Right ventricle myocardium superior (tissue), 1 donor: Measurements from ENCODE around the gene PAK1IP1. TPM values are rescaled to one million over a fixed set of nuclear protein-coding genes. Genes with fewer than 3 reads are reported as not detected.
A peak's percentile ranks its signal among the peaks of the same experiment; 100 is the strongest.
"Not testable (repeated sequence)": the region's sequence is repeated elsewhere in the genome, so short reads cannot be mapped to it uniquely, and the experiment has no call there.

Experiments used
- ATAC-seq: fragments of 200-7000 bp; cut with Tn5 transposase; one replicate; pipeline ENCODE4 v1.9.1; 2020; ENCODE audit warnings: mild to moderate bottlenecking; ENCODE audit not compliant: poor library complexity
- DNase-seq: peaks from one replicate; pipeline ENCODE4 v3.0.0-alpha.2; 2020
- intact Hi-C: fragments of 100-400 bp; cut with DNase I; formaldehyde crosslinking; loops from one replicate; pipeline ENCODE4 v1.11.2; 2022
- total RNA-seq: library from RNA; stranded (reverse); fragmentation: NEBNext Ultra II Directional; extraction: Animal tissue kit (Norgen Biotek cat#: 25700); gene quantifications from one replicate; pipeline ENCODE4 v1.2.1, GENCODE V29; 2021
- donor health status: DM: no; HTN: yes; CAD: no; lungs with severe emphysema.

The PAK1IP1 gene
- total RNA-seq, 1 donor from 2014 or later, result 10.4 TPM

- DNase-seq, result no peak
- intact Hi-C loops, result no loop called here
- no peak for ATAC-seq
Measured at GRCh38 chr6:10733151-10733715, 38.5 kb downstream of the PAK1IP1 start.

GRCh38 chr6:10733863-10734262 lies 39.1 kb downstream of the PAK1IP1 start:
- ATAC-seq, result no peak
- intact Hi-C loops, result no loop called here
- DNase-seq, result no peak

GRCh38 chr6:10736731-10737130 lies 42.0 kb downstream of the PAK1IP1 start:
- intact Hi-C loops, result no loop called here
- DNase-seq, result no peak

GRCh38 chr6:10740061-10740460 lies 45.3 kb downstream of the PAK1IP1 start:
- intact Hi-C loops, result no loop called here
- ATAC-seq (no peak), DNase-seq (no peak)

More at GRCh38 chr6:10736731-10737130, 42.0 kb downstream of the PAK1IP1 start:
- no peak for ATAC-seq

GRCh38 chr6:10741643-10742042 lies 46.9 kb downstream of the PAK1IP1 start:
- DNase-seq, ATAC-seq, intact Hi-C loops: not testable (repeated sequence)

GRCh38 chr6:10742251-10742650 lies 47.5 kb downstream of the PAK1IP1 start:
- intact Hi-C loops, result no loop called here
- no peak for ATAC-seq
- no peak for DNase-seq

GRCh38 chr6:10743515-10743914 lies 48.7 kb downstream of the PAK1IP1 start:
- DNase-seq (no peak), ATAC-seq (no peak)
- intact Hi-C loops, result no loop called here

GRCh38 chr6:10745116-10745515 lies 50.3 kb downstream of the PAK1IP1 start:
- ATAC-seq (no peak), DNase-seq (no peak)
- intact Hi-C loops, result no loop called here

- intact Hi-C loops, result no loop called here
- ATAC-seq, result no peak
- DNase-seq, result no peak
Measured at GRCh38 chr6:10746915-10747250, 52.1 kb downstream of the PAK1IP1 start.

- intact Hi-C loops, result no loop called here
- DNase-seq, result peak; percentile 100
- ATAC-seq, result peak; percentile 100
Measured at GRCh38 chr6:10747251-10747972, 52.6 kb downstream of the PAK1IP1 start, which contains the start of gene TMEM14B. Gene TMEM14B, plus strand, starts transcription at chr6:10747805. Its CDS starts 1,441 bp downstream, at chr6:10749246.

GRCh38 chr6:10749734-10750133 lies 55.0 kb downstream of the PAK1IP1 start:
- DNase-seq (no peak), ATAC-seq (no peak)
- intact Hi-C loops, result no loop called here

GRCh38 chr6:10750568-10750967 lies 55.8 kb downstream of the PAK1IP1 start:
- intact Hi-C loops, result not testable (repeated sequence)

GRCh38 chr6:10751757-10752156 lies 57.0 kb downstream of the PAK1IP1 start:
- intact Hi-C loops, ATAC-seq, DNase-seq: not testable (repeated sequence)

More at GRCh38 chr6:10750568-10750967, 55.8 kb downstream of the PAK1IP1 start:
- not testable (repeated sequence) for DNase-seq, ATAC-seq

GRCh38 chr6:10756085-10756484 lies 61.3 kb downstream of the PAK1IP1 start:
- no peak for ATAC-seq
- no peak for DNase-seq
- intact Hi-C loops, result no loop called here

Other genes starting within 250 kb of the PAK1IP1 start
- gene GCNT2, start 173.6 kb upstream of the PAK1IP1 start, total RNA-seq, result 37.1 TPM
- gene C6orf52, start 356 bp upstream of the PAK1IP1 start, total RNA-seq, result 0.78 TPM
- 124 TPM for gene TMEM14C, start 28.1 kb downstream of the PAK1IP1 start, total RNA-seq
- gene TMEM14B, start 52.8 kb downstream of the PAK1IP1 start, total RNA-seq, result 120 TPM
- not detected for gene MAK, start 143.6 kb downstream of the PAK1IP1 start, total RNA-seq
- gene GCM2, start 187.1 kb downstream of the PAK1IP1 start, total RNA-seq, result not detected
- 0.75 TPM for gene SYCP2L, start 192.1 kb downstream of the PAK1IP1 start, total RNA-seq